MV-4-11 (cell line): Measurements from ENCODE around the gene STK33.

Experiments used
- DNase-seq: peaks from one replicate; lab custom pipeline; 2025; lab: John Stamatoyannopoulos, UW

STK33 gene

DNA sequence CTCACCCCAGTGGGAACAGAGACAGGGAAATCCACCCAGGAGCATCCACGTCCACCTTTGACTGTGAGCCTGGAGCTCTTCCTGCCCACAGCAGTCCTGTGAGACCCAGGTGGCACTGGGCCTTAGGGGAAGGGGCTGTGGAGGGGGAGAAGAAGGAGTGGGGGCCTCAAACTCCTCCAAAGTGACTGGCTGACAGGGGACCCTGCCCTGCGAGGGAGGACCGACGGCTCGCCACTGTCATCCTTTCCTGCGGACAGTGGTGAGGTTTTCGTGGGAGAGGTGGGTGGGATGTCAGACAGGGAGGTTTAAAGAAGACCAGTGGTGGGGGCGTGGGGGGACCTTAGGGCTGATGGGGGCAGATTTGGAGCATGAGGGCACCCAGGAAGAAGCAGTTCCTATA is 237.8 kb downstream of the STK33 start:
- DNase-seq, result no peak

DNA sequence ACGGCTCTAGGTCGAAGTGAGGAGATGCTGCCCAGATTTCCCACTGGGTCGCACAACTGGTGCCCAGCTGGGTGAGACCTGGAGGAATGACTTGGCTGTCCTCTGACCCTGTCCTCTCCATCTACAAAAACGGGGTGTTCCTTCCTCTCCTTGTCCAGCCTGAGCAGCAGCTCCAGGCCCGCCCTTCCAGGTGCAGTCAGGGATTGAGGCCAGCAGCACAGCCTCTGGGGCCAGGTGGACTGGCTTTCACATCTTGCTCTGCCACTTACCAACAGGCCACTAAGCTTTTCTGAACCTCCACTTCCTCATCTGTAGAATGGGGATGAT is 238.6 kb downstream of the STK33 start:
- DNase-seq, result no peak

DNA sequence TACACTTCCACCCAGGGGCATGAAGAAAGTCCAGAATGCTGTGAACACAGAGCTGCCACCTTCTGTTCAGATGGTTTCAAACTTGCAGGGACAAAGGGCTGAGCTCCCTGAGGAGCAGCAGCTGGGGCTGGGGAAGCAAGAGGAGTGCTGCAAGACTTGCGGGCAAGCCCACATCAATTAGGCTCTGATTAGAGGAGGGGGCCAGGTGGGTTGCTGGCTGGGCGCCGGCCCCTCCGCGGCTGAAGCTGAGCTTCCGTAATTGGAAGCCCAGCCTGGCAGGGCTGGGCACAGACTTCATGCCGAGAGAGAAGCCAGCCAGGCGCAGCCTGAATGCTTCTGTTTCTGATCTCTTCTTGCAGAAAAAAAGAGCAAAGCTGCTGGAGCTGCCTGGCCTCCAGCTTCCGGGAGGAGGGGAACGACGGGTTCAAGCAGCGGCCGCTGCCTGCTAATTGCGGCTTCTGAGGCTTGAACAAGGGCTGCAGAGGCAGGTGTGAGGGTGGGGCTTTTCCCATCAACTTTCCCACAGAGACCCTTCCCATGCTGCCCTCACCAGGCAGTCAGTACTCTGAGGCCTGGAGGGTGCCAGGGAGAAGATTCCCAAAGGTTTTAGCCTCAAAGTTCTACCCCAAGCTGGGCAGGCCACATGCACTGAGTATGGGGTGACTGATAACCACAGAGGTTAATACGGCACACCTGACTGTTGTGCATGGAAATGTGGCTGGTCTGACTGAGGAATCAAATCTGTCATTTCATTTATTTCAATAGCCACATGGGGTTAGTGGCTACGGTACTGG is 239.2 kb downstream of the STK33 start:
- no peak for DNase-seq

DNA sequence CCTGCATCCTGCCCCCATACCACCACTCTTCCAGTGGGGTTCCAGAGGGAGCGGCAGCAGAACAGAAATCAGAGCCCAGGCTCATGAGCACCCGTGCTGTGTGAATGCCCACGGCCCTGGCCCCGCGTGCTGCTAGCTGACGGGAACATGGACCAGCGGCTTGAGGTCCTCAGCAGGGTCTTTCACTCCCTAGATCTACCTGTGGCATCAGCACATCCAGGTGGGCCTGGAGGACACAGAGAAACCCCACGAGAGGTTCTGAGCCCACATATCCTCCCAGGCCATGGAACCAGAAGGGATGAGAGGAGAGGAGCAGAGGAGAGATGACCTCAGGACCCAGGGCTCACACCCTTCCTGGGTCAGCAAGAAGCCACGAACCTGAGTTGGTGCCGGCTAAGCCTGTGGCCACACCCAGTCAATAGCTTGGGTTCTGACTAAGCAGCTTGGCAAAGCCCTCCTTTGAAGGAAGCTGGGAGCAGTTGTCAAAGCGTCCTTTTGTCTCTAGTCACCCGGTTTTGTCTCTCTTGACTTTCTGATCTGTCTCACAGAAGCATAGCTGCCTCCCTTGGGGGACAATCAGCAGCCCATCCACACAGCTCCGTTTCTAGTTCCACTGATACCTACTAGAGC is 241.0 kb downstream of the STK33 start:
- no peak for DNase-seq

DNA sequence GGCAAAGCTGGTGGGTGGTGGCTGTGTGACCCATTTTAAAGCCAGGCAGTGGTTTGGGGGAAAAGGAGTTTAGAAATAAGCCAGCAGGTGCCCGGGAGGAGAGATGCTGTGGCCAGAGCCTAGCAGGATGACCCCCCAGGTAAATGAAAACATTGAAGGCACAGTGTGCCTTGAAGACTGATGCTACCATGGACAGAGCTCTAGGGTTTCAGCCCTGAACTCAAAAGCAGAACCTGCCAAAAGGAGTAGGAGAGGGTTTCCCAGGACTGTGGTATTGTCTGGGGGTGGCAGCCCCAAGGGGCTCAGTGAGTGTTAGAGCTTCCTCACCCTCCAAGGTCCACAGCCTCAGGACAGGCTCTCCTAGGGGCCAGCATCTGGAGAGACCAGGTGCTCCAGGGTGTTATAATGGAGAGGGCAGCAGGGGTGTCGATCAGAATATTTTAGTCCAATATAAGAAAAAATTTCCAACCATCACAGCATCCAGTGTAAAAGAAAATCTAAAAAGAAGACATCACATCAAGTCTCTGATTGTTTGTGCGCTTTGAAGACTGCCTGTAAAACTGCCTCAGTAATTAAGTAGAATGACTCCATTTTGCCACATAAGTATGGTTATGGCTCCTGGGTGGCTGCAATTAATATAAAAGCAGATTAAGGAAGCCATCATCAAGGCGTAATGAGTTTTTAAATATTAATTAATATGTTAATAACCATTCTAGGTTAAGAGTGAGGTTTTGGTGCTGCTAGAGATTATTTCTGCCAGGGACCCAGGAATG is 241.7 kb downstream of the STK33 start:
- DNase-seq, result no peak

DNA sequence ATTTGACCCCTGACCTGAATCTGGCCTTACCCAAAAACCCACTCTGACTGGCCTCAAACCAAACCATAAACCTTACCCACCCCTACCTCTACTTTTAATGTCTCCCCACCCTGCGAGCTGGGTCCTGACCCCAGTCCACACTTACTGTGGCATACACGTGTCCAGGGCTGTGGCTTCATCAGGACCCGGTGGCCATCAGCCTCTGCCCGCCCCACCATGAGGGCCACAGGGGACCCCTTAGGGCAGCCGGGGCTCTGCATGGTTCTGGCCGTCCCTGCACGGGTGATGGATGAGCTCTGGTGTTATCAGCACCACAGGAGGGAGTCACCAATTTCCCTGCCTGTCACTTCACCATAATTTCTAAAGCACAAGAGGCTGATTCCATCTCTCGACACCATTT is 242.8 kb downstream of the STK33 start:
- DNase-seq, result no peak

DNA sequence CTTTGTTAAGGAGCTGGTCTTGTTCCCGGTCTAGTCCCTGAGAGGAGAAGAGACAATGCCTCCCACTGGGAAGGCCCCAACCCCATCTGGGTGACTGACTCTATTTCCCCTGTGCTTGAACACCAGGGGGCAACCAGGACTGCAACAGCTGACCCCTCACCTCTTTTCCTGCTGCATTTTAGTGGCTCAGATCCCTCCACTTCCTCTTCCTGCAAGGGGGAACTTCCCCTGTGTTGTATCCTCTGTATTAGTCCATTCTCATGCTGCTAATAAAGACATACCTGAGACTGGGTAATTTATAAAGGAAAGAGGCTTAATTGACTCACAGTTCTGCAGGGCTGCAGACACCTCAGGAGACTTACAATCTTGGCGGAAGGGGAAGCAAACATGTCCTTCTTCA is 246.1 kb downstream of the STK33 start:
- DNase-seq, result no peak

DNA sequence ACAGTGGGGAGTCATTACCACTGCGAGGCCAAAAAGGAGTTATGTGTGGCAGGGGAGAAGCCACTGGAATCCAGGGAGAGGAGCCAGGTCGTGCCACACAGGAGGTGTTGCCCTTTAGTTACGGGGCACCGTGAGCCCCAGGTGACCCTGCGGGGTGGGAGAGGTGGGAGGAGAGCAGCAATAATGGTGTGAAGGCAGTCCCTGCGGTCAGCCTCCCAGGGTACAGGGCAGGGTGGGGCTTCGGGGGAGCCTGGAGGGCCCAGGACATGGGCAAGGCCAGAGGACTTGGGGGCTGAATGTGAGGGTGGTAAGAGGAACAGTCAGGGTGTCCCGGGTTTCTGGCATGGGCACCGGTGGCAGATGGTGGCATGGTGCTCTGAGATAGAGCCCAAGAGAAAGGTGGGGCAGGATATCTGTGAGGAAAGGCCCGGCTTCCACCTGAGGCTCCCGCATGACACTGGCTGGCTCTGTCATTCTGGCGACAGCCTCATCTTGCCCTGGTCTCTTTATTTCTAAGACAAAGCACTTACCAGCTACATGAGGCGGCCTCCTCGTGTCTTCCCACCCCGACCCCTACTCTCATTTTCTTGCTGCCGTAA is 247.8 kb downstream of the STK33 start:
- no peak for DNase-seq

DNA sequence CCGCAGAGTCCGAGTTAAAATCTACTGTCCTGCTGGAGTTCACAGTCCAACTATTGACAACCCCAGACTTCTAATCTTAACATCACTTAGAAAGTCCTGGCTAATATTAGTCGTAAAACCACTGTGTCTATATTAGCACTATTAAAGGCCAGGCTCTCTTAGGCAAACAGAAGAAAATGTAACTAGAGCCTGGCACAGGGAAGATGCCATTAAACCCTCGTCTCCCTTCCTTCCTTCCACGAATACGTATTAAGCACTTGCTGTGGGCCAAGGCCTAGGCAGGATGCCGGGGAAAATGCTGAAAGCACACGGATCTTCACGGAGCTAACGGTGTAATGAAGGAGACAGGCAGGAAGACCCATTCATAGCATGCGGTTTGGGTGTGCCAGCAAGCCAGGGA is 248.8 kb downstream of the STK33 start:
- DNase-seq, result no peak

DNA sequence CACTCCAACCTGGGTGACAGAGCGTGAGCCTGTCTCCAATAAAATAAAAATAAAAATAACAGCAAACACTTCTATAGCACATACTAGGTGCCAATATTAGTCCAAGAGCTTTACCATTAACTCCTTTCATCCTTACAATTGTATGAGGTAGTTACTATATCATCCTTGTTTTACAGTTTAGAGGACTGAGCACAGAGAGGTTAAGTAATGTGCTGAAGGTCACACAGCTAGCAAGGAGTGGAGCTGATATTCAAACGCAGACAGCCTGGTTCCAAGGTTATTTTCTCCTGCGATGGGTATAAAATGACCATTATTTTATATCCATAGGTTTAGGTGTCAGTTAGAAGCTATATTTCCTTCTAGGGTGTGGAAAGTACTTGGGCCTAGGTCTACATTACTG is 249.7 kb downstream of the STK33 start:
- DNase-seq, result no peak

DNA sequence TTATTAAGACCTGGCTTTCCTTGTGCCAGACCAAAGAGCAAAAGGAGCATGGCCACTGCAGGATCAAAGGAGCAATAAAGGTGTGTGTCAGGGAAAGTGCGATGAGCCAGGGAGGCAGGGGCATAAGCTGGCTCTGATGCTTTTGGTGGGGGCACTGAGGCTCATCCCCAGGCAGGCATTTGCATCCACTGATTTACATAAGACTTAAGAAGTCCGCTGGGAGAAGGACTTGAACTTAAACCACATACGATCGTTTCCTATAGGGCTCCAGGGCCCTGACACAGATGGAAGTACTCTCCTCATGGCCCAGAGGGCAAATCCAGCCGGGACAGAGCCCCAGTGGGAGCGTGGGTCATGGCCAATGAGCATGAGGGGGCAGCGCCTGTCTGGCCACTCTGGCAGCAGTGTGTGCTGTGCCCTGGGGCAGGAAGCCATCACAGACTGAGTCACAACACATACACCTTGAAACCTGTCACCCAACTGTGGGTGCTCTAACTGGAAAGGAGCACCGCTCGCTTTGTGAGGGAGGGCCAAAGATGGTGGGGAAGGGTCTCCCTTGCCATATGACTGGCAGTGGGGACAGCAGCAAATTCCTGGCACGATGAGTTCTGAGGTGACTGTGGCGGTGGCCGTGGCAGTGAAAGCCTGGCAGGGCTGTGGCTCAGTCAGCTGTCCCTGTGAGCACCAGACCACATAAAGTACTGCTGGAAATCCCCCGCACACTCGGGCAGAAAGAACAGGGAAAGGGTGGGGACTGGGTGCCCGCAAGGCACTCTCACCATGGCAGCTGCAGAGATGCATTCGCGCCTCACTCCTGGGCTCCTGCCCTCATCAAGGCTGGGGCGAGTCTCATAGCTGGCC is 251.0 kb downstream of the STK33 start:
- DNase-seq, result no peak

DNA sequence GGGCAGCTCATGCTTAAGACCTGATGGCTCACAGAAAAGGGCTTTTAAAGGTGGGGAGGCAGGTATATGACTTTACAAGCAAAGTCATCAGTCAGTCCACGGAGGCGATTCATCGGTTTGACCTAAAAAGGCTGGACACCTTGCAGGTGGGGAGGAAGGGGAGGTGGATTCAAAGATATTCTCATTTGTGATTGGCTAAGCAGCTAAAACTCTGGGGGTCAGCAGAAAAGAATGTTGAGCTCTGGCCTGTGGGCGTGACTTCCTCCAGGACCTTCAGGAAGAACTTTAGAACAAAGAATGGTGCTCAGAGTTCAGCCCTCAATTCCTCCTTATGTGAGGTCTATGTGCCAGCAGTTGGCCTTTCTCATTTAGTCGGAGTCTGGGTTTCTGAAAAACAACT is 252.0 kb downstream of the STK33 start:
- no peak for DNase-seq
